Naive thymus-derived CD4-positive, alpha-beta T cell (primary cell): ENCODE results near the gene DCT. TPM values are rescaled to one million over a fixed set of nuclear protein-coding genes. Genes with fewer than 3 reads are reported as not detected.

Experiments
- ATAC-seq: fragments of 150-1000 bp; cut with Tn5 transposase; 2 replicates; pipeline ENCODE4 v1.10.0; 2021; ENCODE audit warnings: mild to moderate bottlenecking, moderate library complexity
- CTCF ChIA-PET: fragments of 350-600 bp; sonication (Branson Sonifier 250); formaldehyde crosslinking; loops from one replicate; lab custom pipeline; 2021; ENCODE audit warnings: antibody characterized with exemption; lab: Charles Lee
- POLR2A ChIA-PET: fragments of 350-600 bp; sonication (Branson Sonifier 250); formaldehyde crosslinking; loops from one replicate; lab custom pipeline; 2021; ENCODE audit warnings: antibody characterized with exemption, inconsistent platforms; lab: Charles Lee
- DNase-seq, 9 donors: peaks; one replicate each; pipeline versions ENCODE4 v3.0.0 to v3.0.0-alpha.2; 2020 to 2022; ENCODE audit warnings: mixed read lengths in 1 of 9
- H3K27ac ChIP-seq: one replicate; pipeline ENCODE4 v1.7.0; 2013; ENCODE audit warnings: mild to moderate bottlenecking, low read depth, low read length, moderate library complexity
- H3K27me3 ChIP-seq, 2 donors: one replicate each; pipeline ENCODE4 v1.7.0; 2013; ENCODE audit warnings: low read length in 2 of 2, mild to moderate bottlenecking in 2 of 2, moderate library complexity in 2 of 2; ENCODE audit not compliant: control insufficient read depth in 2 of 2, insufficient read depth in 2 of 2
- H3K36me3 ChIP-seq, 3 experiments: 1 replicate in 2 of 3; 2 replicates in 1 of 3; pipeline ENCODE4 v1.7.0; 2013; ENCODE audit warnings: low read length in 3 of 3, mild to moderate bottlenecking in 3 of 3, moderate library complexity in 1 of 3; ENCODE audit not compliant: insufficient read depth in 3 of 3, control insufficient read depth in 2 of 3
- H3K4me1 ChIP-seq, 2 donors: one replicate each; pipeline ENCODE4 v1.7.0; 2013; ENCODE audit warnings: low read length in 2 of 2, mild to moderate bottlenecking in 2 of 2, moderate library complexity in 1 of 2; ENCODE audit not compliant: control insufficient read depth in 2 of 2, insufficient read depth in 2 of 2
- H3K4me3 ChIP-seq: 2 replicates; pipeline ENCODE4 v1.7.0; 2013; ENCODE audit warnings: mild to moderate bottlenecking, low read length
- H3K9me3 ChIP-seq, 3 experiments: 1 replicate in 2 of 3; 2 replicates in 1 of 3; pipeline ENCODE4 v1.7.0; 2013; ENCODE audit warnings: low read length in 3 of 3; ENCODE audit not compliant: control insufficient read depth in 2 of 3
- H3K27ac Mint-ChIP-seq, 9 donors: one replicate each; pipeline ENCODE4 v1.8.0; 2020 to 2022; ENCODE audit warnings: mixed read lengths in 9 of 9, mild to moderate bottlenecking in 8 of 9, moderate library complexity in 5 of 9, inconsistent platforms in 2 of 9
- H3K27me3 Mint-ChIP-seq, 5 donors: one replicate each; pipeline ENCODE4 v1.8.0; 2021 to 2022; ENCODE audit warnings: mixed read lengths in 5 of 5, mild to moderate bottlenecking in 1 of 5
- H3K36me3 Mint-ChIP-seq, 5 donors: one replicate each; pipeline ENCODE4 v1.8.0; 2020 to 2022; ENCODE audit warnings: mixed read lengths in 5 of 5, mild to moderate bottlenecking in 3 of 5, inconsistent platforms in 1 of 5
- H3K4me1 Mint-ChIP-seq, 7 donors: one replicate each; pipeline ENCODE4 v1.8.0; 2020 to 2022; ENCODE audit warnings: mixed read lengths in 7 of 7, mild to moderate bottlenecking in 3 of 7, inconsistent platforms in 1 of 7
- H3K4me3 Mint-ChIP-seq, 10 donors: one replicate each; pipeline ENCODE4 v1.8.0; 2020 to 2022; ENCODE audit warnings: mild to moderate bottlenecking in 10 of 10, mixed read lengths in 10 of 10, moderate library complexity in 6 of 10, inconsistent platforms in 2 of 10
- H3K9me3 Mint-ChIP-seq, 11 donors: one replicate each; pipeline ENCODE4 v1.8.0; 2020 to 2022; ENCODE audit warnings: mixed read lengths in 11 of 11, mild to moderate bottlenecking in 4 of 11, inconsistent platforms in 1 of 11, moderate library complexity in 1 of 11
- intact Hi-C, 2 donors: fragments of 100-400 bp; cut with micrococcal nuclease; formaldehyde crosslinking; loops; one replicate each; pipeline ENCODE4 v1.15.1; 2023
- polyA plus RNA-seq, 2 donors: library from polyadenylated mRNA; unstranded; fragments of 300-500 nt; fragmentation: Illumina TruSeq; gene quantifications; one replicate each; pipeline ENCODE4 v1.2.3, GENCODE V29; 2021
- total RNA-seq, 6 experiments: library from RNA in 5 of 6; stranded (reverse) in 5 of 6; gene quantifications; 1 replicate in 5 of 6; 2 replicates in 1 of 6; pipeline ENCODE4 v1.2.3 and lab custom pipeline; 2021 to 2026

The DCT gene
- total and polyA plus RNA-seq, 7 experiments from 2014 or later: 0.19 to 1.9 (median 0.68) TPM; not detected in 1

- DNase-seq (no peak), ATAC-seq (no peak)
- Mint-ChIP-seq H3K4me3 (no peak overlapping the region), H3K9me3 (peaks cover 0 to 6% (median 0%) of the 10 kb centered on the region in 11 donors), H3K36me3 (no peaks in the 10 kb centered on the region), H3K4me1 (no peaks in the 10 kb centered on the region), H3K27me3 (peaks cover 0 to 10% (median 4%) of the 10 kb centered on the region in 5 donors), H3K27ac (no peak overlapping the region)
- intact Hi-C loops: no loop called here
- Histone ChIP-seq H3K36me3 (no peaks in the 10 kb centered on the region), H3K27me3 (no peaks in the 10 kb centered on the region), H3K27ac (no peak overlapping the region), H3K4me1 (no peaks in the 10 kb centered on the region), H3K9me3 (no peaks in the 10 kb centered on the region), H3K4me3 (no peak overlapping the region)
- CTCF ChIA-PET: no interaction called here
- POLR2A ChIA-PET: no interaction called here
Observed at GRCh38 chr13:94400874-94401273, 78.6 kb downstream of the DCT start.

GRCh38 chr13:94399812-94400211 is 79.7 kb downstream of the DCT start:
- CTCF ChIA-PET: no interaction called here

GRCh38 chr13:94395860-94396259 is 83.6 kb downstream of the DCT start:
- Histone ChIP-seq H3K4me1 (no peaks in the 10 kb centered on the region), H3K9me3 (no peaks in the 10 kb centered on the region), H3K27me3 (no peaks in the 10 kb centered on the region), H3K4me3 (no peak overlapping the region), H3K36me3 (no peaks in the 10 kb centered on the region), H3K27ac (no peak overlapping the region)
- no peak for DNase-seq
- Mint-ChIP-seq H3K27ac (no peak overlapping the region), H3K36me3 (peaks cover 0 to 3% (median 0%) of the 10 kb centered on the region in 5 donors), H3K9me3 (peaks cover 0 to 6% (median 0%) of the 10 kb centered on the region in 11 donors), H3K4me3 (no peak overlapping the region), H3K4me1 (no peaks in the 10 kb centered on the region), H3K27me3 (peaks cover 0 to 13% (median 4%) of the 10 kb centered on the region in 5 donors)
- ChIA-PET CTCF (no interaction called here), POLR2A (no interaction called here)
- intact Hi-C loops: no loop called here
- no peak for ATAC-seq

More at GRCh38 chr13:94399812-94400211, 79.7 kb downstream of the DCT start:
- H3K36me3 ChIP-seq: no peaks in the 10 kb centered on the region
- no peaks in the 10 kb centered on the region for H3K36me3 Mint-ChIP-seq
- H3K9me3 ChIP-seq: no peaks in the 10 kb centered on the region
- DNase-seq (no peak), ATAC-seq (no peak)
- H3K27me3 Mint-ChIP-seq: peaks cover 0 to 10% (median 4%) of the 10 kb centered on the region in 5 donors
- no peaks in the 10 kb centered on the region for H3K4me1 Mint-ChIP-seq
- H3K27ac Mint-ChIP-seq: no peak overlapping the region
- POLR2A ChIA-PET: no interaction called here
- no peaks in the 10 kb centered on the region for H3K27me3 ChIP-seq
- H3K9me3 Mint-ChIP-seq: peaks cover 0 to 6% (median 0%) of the 10 kb centered on the region in 11 donors
- no peak overlapping the region for H3K4me3 Mint-ChIP-seq
- H3K4me1 ChIP-seq: no peaks in the 10 kb centered on the region
- H3K27ac ChIP-seq: no peak overlapping the region
- intact Hi-C loops: no loop called here
- no peak overlapping the region for H3K4me3 ChIP-seq

- Histone ChIP-seq H3K36me3 (no peaks in the 10 kb centered on the region), H3K9me3 (no peaks in the 10 kb centered on the region), H3K4me3 (no peak overlapping the region), H3K27me3 (no peaks in the 10 kb centered on the region), H3K4me1 (no peaks in the 10 kb centered on the region), H3K27ac (no peak overlapping the region)
- Mint-ChIP-seq H3K4me1 (no peaks in the 10 kb centered on the region), H3K9me3 (peaks cover 0 to 3% (median 0%) of the 10 kb centered on the region in 11 donors), H3K4me3 (no peak overlapping the region), H3K27me3 (peaks cover 0 to 12% (median 4%) of the 10 kb centered on the region in 5 donors), H3K36me3 (peaks cover 0 to 3% (median 0%) of the 10 kb centered on the region in 5 donors), H3K27ac (no peak overlapping the region)
- DNase-seq (no peak), ATAC-seq (no peak)
- intact Hi-C loops: no loop called here
- POLR2A ChIA-PET: no interaction called here
- CTCF ChIA-PET: no interaction called here
Observed at GRCh38 chr13:94394723-94395122, 84.8 kb downstream of the DCT start.

GRCh38 chr13:94390881-94391280 is 88.6 kb downstream of the DCT start:
- no peaks in the 10 kb centered on the region for H3K36me3 ChIP-seq
- Mint-ChIP-seq H3K36me3 (peaks cover 0 to 3% (median 0%) of the 10 kb centered on the region in 5 donors), H3K27ac (no peak overlapping the region), H3K4me3 (no peak overlapping the region), H3K27me3 (peaks cover 0 to 12% (median 3%) of the 10 kb centered on the region in 5 donors), H3K9me3 (no peaks in the 10 kb centered on the region), H3K4me1 (peaks cover 0 to 9% (median 0%) of the 10 kb centered on the region in 7 donors)
- POLR2A ChIA-PET: no interaction called here
- no peak for ATAC-seq
- H3K4me3 ChIP-seq: no peak overlapping the region
- no peaks in the 10 kb centered on the region for H3K9me3 ChIP-seq
- DNase-seq: no peak
- intact Hi-C loops: no loop called here
- H3K4me1 ChIP-seq: no peaks in the 10 kb centered on the region
- CTCF ChIA-PET: no interaction called here
- no peak overlapping the region for H3K27ac ChIP-seq
- H3K27me3 ChIP-seq: no peaks in the 10 kb centered on the region

GRCh38 chr13:94389604-94390351 is 89.7 kb downstream of the DCT start:
- no peak overlapping the region for H3K27ac Mint-ChIP-seq

GRCh38 chr13:94387047-94387446 is 92.4 kb downstream of the DCT start:
- H3K27ac ChIP-seq: no peak overlapping the region
- H3K4me3 ChIP-seq: no peak overlapping the region
- H3K27ac Mint-ChIP-seq: no peak overlapping the region
- H3K36me3 ChIP-seq: no peaks in the 10 kb centered on the region
- no peaks in the 10 kb centered on the region for H3K4me1 ChIP-seq
- DNase-seq (no peak), ATAC-seq (no peak)
- ChIA-PET POLR2A (no interaction called here), CTCF (no interaction called here)
- intact Hi-C loops: no loop called here
- H3K27me3 Mint-ChIP-seq: peaks cover 0 to 8% (median 3%) of the 10 kb centered on the region in 5 donors
- H3K4me1 Mint-ChIP-seq: peaks cover 0 to 9% (median 0%) of the 10 kb centered on the region in 7 donors
- no peaks in the 10 kb centered on the region for H3K36me3 Mint-ChIP-seq
- no peaks in the 10 kb centered on the region for H3K9me3 ChIP-seq
- H3K4me3 Mint-ChIP-seq: no peak overlapping the region
- no peaks in the 10 kb centered on the region for H3K9me3 Mint-ChIP-seq
- H3K27me3 ChIP-seq: no peaks in the 10 kb centered on the region

More at GRCh38 chr13:94389604-94390351, 89.7 kb downstream of the DCT start:
- ATAC-seq: no peak
- Histone ChIP-seq H3K4me1 (no peaks in the 10 kb centered on the region), H3K27ac (no peak overlapping the region), H3K36me3 (no peaks in the 10 kb centered on the region), H3K9me3 (no peaks in the 10 kb centered on the region), H3K27me3 (no peaks in the 10 kb centered on the region), H3K4me3 (no peak overlapping the region)
- Mint-ChIP-seq H3K27me3 (peaks cover 0 to 12% (median 3%) of the 10 kb centered on the region in 5 donors), H3K9me3 (no peaks in the 10 kb centered on the region), H3K4me3 (no peak overlapping the region), H3K4me1 (peaks cover 0 to 9% (median 0%) of the 10 kb centered on the region in 7 donors), H3K36me3 (peaks cover 0 to 3% (median 0%) of the 10 kb centered on the region in 5 donors)
- POLR2A ChIA-PET: no interaction called here
- no peak for DNase-seq
- CTCF ChIA-PET: no interaction called here
- intact Hi-C loops: no loop called here
